Measurements from ENCODE around the gene HEXIM2.

DNA sequence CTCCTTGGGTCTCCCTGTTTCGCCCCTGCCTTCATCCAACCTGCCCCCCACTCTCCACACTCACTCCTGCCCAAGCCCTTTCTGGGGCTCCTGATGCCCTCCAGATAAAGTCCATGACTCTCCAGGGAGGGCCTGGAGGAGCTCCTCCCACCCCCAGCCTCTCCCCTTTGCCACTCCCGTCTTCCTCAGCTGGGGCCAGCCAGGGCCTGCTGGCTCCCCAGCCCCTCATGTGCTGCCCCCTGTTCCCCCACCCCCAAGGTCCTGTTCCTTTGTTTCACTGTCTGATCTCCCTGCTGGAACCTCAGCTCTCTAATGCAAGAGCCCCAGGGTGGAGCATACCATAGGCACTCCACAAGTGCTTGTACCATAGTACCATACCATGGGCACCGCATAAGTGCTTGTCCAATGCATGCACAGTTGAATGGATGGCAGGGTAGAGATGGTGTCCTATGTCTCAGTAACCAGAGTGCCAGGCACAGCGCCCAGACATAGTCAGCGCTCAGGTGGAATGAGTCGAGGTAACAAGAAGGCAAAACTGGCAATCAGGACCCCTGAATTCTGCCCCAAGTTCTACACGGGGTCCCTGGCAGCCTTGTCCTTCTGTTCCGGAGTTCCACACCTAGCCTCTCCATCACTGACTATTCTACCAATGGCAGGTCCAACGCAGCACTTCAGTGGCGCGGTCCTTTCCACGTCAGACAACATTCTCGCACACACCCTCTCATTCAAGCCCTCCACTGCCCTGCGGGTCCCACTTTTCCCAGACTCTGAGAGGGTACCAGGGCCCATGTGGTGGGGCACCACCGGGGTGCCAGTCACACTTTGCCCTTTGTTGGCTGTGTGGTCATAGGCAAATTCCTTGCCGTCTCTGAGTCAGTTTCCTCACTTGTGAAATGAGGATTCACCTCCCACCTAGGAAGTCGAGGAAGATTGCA is 30.7 kb upstream of the HEXIM2 start:
- TF ChIP-seq, protein P1, sequence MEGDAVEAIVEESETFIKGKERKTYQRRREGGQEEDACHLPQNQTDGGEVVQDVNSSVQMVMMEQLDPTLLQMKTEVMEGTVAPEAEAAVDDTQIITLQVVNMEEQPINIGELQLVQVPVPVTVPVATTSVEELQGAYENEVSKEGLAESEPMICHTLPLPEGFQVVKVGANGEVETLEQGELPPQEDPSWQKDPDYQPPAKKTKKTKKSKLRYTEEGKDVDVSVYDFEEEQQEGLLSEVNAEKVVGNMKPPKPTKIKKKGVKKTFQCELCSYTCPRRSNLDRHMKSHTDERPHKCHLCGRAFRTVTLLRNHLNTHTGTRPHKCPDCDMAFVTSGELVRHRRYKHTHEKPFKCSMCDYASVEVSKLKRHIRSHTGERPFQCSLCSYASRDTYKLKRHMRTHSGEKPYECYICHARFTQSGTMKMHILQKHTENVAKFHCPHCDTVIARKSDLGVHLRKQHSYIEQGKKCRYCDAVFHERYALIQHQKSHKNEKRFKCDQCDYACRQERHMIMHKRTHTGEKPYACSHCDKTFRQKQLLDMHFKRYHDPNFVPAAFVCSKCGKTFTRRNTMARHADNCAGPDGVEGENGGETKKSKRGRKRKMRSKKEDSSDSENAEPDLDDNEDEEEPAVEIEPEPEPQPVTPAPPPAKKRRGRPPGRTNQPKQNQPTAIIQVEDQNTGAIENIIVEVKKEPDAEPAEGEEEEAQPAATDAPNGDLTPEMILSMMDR (conservative IDR thresholded peaks at IDR 0.05; ENCODE audit: low read depth, low read length), result no peak
- TF ChIP-seq NFE2L2 (IDR thresholded peaks at IDR 0.05; ENCODE audit: low read depth, low read length), result no peak
- no peak for TF ChIP-seq BHLHE40 (IDR thresholded peaks at IDR 0.05; ENCODE audit: low read depth, low read length)
- no peak for TF ChIP-seq POLR2A (IDR thresholded peaks at IDR 0.05; ENCODE audit: low read depth, low read length)
- TF ChIP-seq RCOR1 (IDR thresholded peaks at IDR 0.05; ENCODE audit: insufficient replicate concordance, low read length), result no peak
- no peak for TF ChIP-seq SMC3 (IDR thresholded peaks at IDR 0.05; ENCODE audit: low read depth, low read length)
- TF ChIP-seq, protein P2, sequence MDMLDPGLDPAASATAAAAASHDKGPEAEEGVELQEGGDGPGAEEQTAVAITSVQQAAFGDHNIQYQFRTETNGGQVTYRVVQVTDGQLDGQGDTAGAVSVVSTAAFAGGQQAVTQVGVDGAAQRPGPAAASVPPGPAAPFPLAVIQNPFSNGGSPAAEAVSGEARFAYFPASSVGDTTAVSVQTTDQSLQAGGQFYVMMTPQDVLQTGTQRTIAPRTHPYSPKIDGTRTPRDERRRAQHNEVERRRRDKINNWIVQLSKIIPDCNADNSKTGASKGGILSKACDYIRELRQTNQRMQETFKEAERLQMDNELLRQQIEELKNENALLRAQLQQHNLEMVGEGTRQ (IDR thresholded peaks at IDR 0.05; ENCODE audit: low read depth, low read length), result no peak
- no peak for TF ChIP-seq MAFK (IDR thresholded peaks at IDR 0.05; ENCODE audit: low read depth, low read length)
- no peak for TF ChIP-seq MXI1 (IDR thresholded peaks at IDR 0.05; ENCODE audit: borderline replicate concordance, low read depth, low read length)

All from IMR-90 (cell line).